RWPE2 (cell line): ENCODE data around the gene SLC22A17.
"Not testable (repeated sequence)": the region's sequence is repeated elsewhere in the genome, so short reads cannot be mapped to it uniquely, and the experiment has no call there.

Source experiments
- ATAC-seq: fragments of 200-7000 bp; cut with Tn5 transposase; 3 replicates; pipeline ENCODE4 v1.9.1; 2021; ENCODE audit warnings: low read depth
- DNase-seq: peaks from one replicate; pipeline ENCODE4 v3.0.0-alpha.2; 2020; ENCODE audit warnings: low spot score
- H3K27ac ChIP-seq: fragments of 450-650 bp; 2 replicates; pipeline ENCODE4 v1.5.1; 2017; ENCODE audit warnings: mild to moderate bottlenecking; ENCODE audit not compliant: poor library complexity, severe bottlenecking
- H3K27me3 ChIP-seq: fragments of 250-450 bp; sonication (Bioruptor Pico); 2 replicates; pipeline ENCODE4 v1.5.1; 2021; ENCODE audit warnings: mild to moderate bottlenecking, moderate library complexity; ENCODE audit not compliant: insufficient read depth, poor library complexity, severe bottlenecking
- H3K36me3 ChIP-seq: fragments of 250-450 bp; sonication (Bioruptor Pico); 2 replicates; pipeline ENCODE4 v1.5.1; 2020; ENCODE audit warnings: low read depth, mild to moderate bottlenecking, moderate library complexity
- H3K4me1 ChIP-seq: fragments of 250-450 bp; sonication (Bioruptor Pico); 2 replicates; pipeline ENCODE4 v1.5.1; 2021; ENCODE audit warnings: mild to moderate bottlenecking, moderate library complexity; ENCODE audit not compliant: insufficient read depth, poor library complexity, severe bottlenecking
- H3K4me3 ChIP-seq: fragments of 250-450 bp; sonication (Bioruptor Pico); 2 replicates; pipeline ENCODE4 v1.5.1; 2021; ENCODE audit warnings: mild to moderate bottlenecking, moderate library complexity; ENCODE audit not compliant: severe bottlenecking
- H3K9me3 ChIP-seq: fragments of 250-450 bp; sonication (Bioruptor Pico); 2 replicates; pipeline ENCODE4 v1.5.1; 2021; ENCODE audit warnings: mild to moderate bottlenecking, moderate library complexity; ENCODE audit not compliant: severe bottlenecking
- CTCF ChIP-seq: fragments of 450-650 bp; IDR thresholded peaks from one replicate; pipeline ENCODE4 v1.5.1; 2017; ENCODE audit warnings: mild to moderate bottlenecking, moderate library complexity; ENCODE audit not compliant: poor library complexity, severe bottlenecking

The SLC22A17 gene

GRCh38 chr14:23327947-23328744 is 24.5 kb downstream of the SLC22A17 start:
- Histone ChIP-seq H3K4me3 (no peak overlapping the region), H3K27me3 (no peaks in the 10 kb centered on the region), H3K27ac (no peak overlapping the region), H3K36me3 (peaks cover 20% of the 10 kb centered on the region), H3K9me3 (no peaks in the 10 kb centered on the region), H3K4me1 (no peaks in the 10 kb centered on the region)
- no peak for DNase-seq
- ATAC-seq, result peak; percentile 75
- TF ChIP-seq CTCF, result peak; percentile 98

GRCh38 chr14:23326491-23327332 is 26.0 kb downstream of the SLC22A17 start:
- Histone ChIP-seq H3K27me3 (no peaks in the 10 kb centered on the region), H3K4me3 (no peak overlapping the region), H3K36me3 (peaks cover 32% of the 10 kb centered on the region), H3K4me1 (peaks cover 7% of the 10 kb centered on the region), H3K9me3 (no peaks in the 10 kb centered on the region), H3K27ac (no peak overlapping the region)
- ATAC-seq, result peak; percentile 5; the same call in 2 of the 3 replicates
- TF ChIP-seq CTCF, result no peak
- no peak for DNase-seq

- not testable (repeated sequence) for H3K27ac ChIP-seq, H3K4me1 ChIP-seq, H3K4me3 ChIP-seq, DNase-seq, ATAC-seq, H3K9me3 ChIP-seq, H3K27me3 ChIP-seq
- H3K36me3 ChIP-seq, result peaks cover 32% of the 10 kb centered on the region
These were observed 26.9 kb downstream of the SLC22A17 start for GRCh38 chr14:23325746-23326145.

- Histone ChIP-seq H3K4me1 (peaks cover 11% of the 10 kb centered on the region), H3K36me3 (peaks cover 34% of the 10 kb centered on the region), H3K4me3 (no peak overlapping the region), H3K27me3 (no peaks in the 10 kb centered on the region), H3K9me3 (no peaks in the 10 kb centered on the region), H3K27ac (no peak overlapping the region)
- TF ChIP-seq CTCF, result no peak
- no peak for DNase-seq
- ATAC-seq, result no peak
These were observed 27.7 kb downstream of the SLC22A17 start for GRCh38 chr14:23324993-23325392.

- DNase-seq (no peak), ATAC-seq (no peak)
- H3K27me3 ChIP-seq, result no peaks in the 10 kb centered on the region
- TF ChIP-seq CTCF, result no peak
- H3K9me3 ChIP-seq, result no peaks in the 10 kb centered on the region
- H3K4me1 ChIP-seq, result peaks cover 13% of the 10 kb centered on the region
- H3K36me3 ChIP-seq, result peaks cover 39% of the 10 kb centered on the region
- H3K4me3 ChIP-seq, result no peak overlapping the region
- H3K27ac ChIP-seq, result no peak overlapping the region
These were observed 28.2 kb downstream of the SLC22A17 start for GRCh38 chr14:23324455-23324846.
